HEK293 (cell line): ENCODE data around the gene ST7.

Experiments used
- EGR2 ChIP-seq: fragments of 450-650 bp; formaldehyde crosslinking; IDR thresholded peaks from 2 replicates; pipeline ENCODE4 v1.5.1; 2016; ENCODE audit warnings: low read depth, missing biosample characterization, missing genetic modification characterization
- KLF16 ChIP-seq: fragments of 450-650 bp; formaldehyde crosslinking; IDR thresholded peaks from 2 replicates; pipeline ENCODE4 v1.5.1; 2017; ENCODE audit warnings: missing biosample characterization, missing genetic modification characterization
- KLF7 ChIP-seq: fragments of 450-650 bp; formaldehyde crosslinking; IDR thresholded peaks from 2 replicates; pipeline ENCODE4 v1.5.1; 2016; ENCODE audit warnings: missing biosample characterization, missing genetic modification characterization, borderline replicate concordance
- MYNN ChIP-seq: fragments of 450-650 bp; formaldehyde crosslinking; IDR thresholded peaks from 2 replicates; pipeline ENCODE4 v1.5.1; 2016; ENCODE audit warnings: missing biosample characterization, missing genetic modification characterization, borderline replicate concordance
- PRDM1 ChIP-seq: fragments of 450-650 bp; formaldehyde crosslinking; IDR thresholded peaks from 2 replicates; pipeline ENCODE4; 2016; ENCODE audit warnings: missing biosample characterization, missing genetic modification characterization
- ZFP37 ChIP-seq: fragments of 450-650 bp; formaldehyde crosslinking; IDR thresholded peaks from 2 replicates; pipeline ENCODE4 v1.5.1; 2016; ENCODE audit warnings: missing biosample characterization, missing genetic modification characterization
- ZNF10 ChIP-seq: fragments of 450-650 bp; formaldehyde crosslinking; IDR thresholded peaks from 2 replicates; pipeline ENCODE4 v1.5.1; 2017; ENCODE audit warnings: missing biosample characterization, missing genetic modification characterization
- ZNF174 ChIP-seq: fragments of 450-650 bp; formaldehyde crosslinking; IDR thresholded peaks from 2 replicates; pipeline ENCODE4 v1.5.0; 2017; ENCODE audit warnings: missing biosample characterization, mild to moderate bottlenecking, missing genetic modification characterization
- ZNF626 ChIP-seq: fragments of 450-650 bp; sonication (Bioruptor Pico); formaldehyde crosslinking; IDR thresholded peaks from 2 replicates; pipeline ENCODE4 v1.5.1; 2018; ENCODE audit warnings: missing biosample characterization, missing genetic modification characterization, inconsistent platforms
- TF ChIP-seq, protein P1 (sequence below): fragments of 450-650 bp; formaldehyde crosslinking; IDR thresholded peaks from 2 replicates; pipeline ENCODE4 v1.5.1; 2016; ENCODE audit warnings: missing biosample characterization, missing genetic modification characterization
- TF ChIP-seq, protein P2 (sequence below): fragments of 450-650 bp; formaldehyde crosslinking; IDR thresholded peaks from 2 replicates; pipeline ENCODE4 v1.5.1; 2016; ENCODE audit warnings: missing biosample characterization, missing genetic modification characterization
- TF ChIP-seq, protein P3 (sequence below): fragments of 450-650 bp; formaldehyde crosslinking; IDR thresholded peaks from 2 replicates; pipeline ENCODE4 v1.5.1; 2016; ENCODE audit warnings: missing biosample characterization, missing genetic modification characterization

DNA sequence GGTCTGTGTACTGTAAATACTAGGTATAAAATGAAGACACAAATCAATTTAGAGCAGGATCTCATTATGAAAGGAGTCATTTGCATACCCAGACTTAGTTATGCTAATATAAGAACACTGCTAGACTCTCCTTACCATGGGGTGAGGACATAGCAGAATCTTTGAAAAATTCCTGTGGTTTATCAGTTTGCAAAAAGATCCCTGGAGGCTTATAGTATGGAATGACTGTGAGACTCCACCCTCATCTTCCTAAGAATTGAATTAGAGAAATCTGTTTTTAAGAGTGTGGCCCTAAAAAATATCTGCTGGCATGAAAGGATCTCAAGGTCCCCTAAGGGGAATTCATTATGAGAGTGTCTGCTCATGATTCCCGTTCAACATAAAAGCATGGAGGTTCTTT lies 306.3 kb downstream of the ST7 start:
- TF ChIP-seq, protein P1, sequence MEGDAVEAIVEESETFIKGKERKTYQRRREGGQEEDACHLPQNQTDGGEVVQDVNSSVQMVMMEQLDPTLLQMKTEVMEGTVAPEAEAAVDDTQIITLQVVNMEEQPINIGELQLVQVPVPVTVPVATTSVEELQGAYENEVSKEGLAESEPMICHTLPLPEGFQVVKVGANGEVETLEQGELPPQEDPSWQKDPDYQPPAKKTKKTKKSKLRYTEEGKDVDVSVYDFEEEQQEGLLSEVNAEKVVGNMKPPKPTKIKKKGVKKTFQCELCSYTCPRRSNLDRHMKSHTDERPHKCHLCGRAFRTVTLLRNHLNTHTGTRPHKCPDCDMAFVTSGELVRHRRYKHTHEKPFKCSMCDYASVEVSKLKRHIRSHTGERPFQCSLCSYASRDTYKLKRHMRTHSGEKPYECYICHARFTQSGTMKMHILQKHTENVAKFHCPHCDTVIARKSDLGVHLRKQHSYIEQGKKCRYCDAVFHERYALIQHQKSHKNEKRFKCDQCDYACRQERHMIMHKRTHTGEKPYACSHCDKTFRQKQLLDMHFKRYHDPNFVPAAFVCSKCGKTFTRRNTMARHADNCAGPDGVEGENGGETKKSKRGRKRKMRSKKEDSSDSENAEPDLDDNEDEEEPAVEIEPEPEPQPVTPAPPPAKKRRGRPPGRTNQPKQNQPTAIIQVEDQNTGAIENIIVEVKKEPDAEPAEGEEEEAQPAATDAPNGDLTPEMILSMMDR (tag by site-specific recombination): no peak
- TF ChIP-seq ZNF626 (tag by site-specific recombination) (no peak), PRDM1 (tag by site-specific recombination) (no peak), ZFP37 (no peak), KLF7 (tag by site-specific recombination) (no peak), ZNF10 (no peak), ZNF174 (tag by site-specific recombination) (no peak), EGR2 (tag by site-specific recombination) (no peak), KLF16 (no peak), MYNN (tag by site-specific recombination) (no peak)
- TF ChIP-seq, protein P2, sequence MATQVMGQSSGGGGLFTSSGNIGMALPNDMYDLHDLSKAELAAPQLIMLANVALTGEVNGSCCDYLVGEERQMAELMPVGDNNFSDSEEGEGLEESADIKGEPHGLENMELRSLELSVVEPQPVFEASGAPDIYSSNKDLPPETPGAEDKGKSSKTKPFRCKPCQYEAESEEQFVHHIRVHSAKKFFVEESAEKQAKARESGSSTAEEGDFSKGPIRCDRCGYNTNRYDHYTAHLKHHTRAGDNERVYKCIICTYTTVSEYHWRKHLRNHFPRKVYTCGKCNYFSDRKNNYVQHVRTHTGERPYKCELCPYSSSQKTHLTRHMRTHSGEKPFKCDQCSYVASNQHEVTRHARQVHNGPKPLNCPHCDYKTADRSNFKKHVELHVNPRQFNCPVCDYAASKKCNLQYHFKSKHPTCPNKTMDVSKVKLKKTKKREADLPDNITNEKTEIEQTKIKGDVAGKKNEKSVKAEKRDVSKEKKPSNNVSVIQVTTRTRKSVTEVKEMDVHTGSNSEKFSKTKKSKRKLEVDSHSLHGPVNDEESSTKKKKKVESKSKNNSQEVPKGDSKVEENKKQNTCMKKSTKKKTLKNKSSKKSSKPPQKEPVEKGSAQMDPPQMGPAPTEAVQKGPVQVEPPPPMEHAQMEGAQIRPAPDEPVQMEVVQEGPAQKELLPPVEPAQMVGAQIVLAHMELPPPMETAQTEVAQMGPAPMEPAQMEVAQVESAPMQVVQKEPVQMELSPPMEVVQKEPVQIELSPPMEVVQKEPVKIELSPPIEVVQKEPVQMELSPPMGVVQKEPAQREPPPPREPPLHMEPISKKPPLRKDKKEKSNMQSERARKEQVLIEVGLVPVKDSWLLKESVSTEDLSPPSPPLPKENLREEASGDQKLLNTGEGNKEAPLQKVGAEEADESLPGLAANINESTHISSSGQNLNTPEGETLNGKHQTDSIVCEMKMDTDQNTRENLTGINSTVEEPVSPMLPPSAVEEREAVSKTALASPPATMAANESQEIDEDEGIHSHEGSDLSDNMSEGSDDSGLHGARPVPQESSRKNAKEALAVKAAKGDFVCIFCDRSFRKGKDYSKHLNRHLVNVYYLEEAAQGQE (tag by site-specific recombination): no peak
- TF ChIP-seq, protein P3, sequence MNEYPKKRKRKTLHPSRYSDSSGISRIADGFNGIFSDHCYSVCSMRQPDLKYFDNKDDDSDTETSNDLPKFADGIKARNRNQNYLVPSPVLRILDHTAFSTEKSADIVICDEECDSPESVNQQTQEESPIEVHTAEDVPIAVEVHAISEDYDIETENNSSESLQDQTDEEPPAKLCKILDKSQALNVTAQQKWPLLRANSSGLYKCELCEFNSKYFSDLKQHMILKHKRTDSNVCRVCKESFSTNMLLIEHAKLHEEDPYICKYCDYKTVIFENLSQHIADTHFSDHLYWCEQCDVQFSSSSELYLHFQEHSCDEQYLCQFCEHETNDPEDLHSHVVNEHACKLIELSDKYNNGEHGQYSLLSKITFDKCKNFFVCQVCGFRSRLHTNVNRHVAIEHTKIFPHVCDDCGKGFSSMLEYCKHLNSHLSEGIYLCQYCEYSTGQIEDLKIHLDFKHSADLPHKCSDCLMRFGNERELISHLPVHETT (tag by site-specific recombination): no peak
